Skeletal muscle satellite cell (primary cell): ENCODE measurements around the gene ERFL.

Experiments
- H3K27me3 ChIP-seq: 2 replicates; pipeline ENCODE4 v1.7.0; 2013; ENCODE audit warnings: low read length; ENCODE audit not compliant: control insufficient read depth, insufficient read depth
- H3K36me3 ChIP-seq: 2 replicates; pipeline ENCODE4 v1.7.0; 2013; ENCODE audit warnings: mild to moderate bottlenecking, control low read depth, low read length; ENCODE audit not compliant: insufficient read depth
- H3K4me1 ChIP-seq: 2 replicates; pipeline ENCODE4 v1.7.0; 2013; ENCODE audit warnings: low read length; ENCODE audit not compliant: control insufficient read depth, insufficient read depth
- H3K4me2 ChIP-seq: 2 replicates; pipeline ENCODE4 v1.7.0; 2013; ENCODE audit warnings: mild to moderate bottlenecking, low read length
- H3K4me3 ChIP-seq: 2 replicates; pipeline ENCODE4 v1.7.0; 2013; ENCODE audit warnings: low read length
- H3K9ac ChIP-seq: 2 replicates; pipeline ENCODE4 v1.7.0; 2013; ENCODE audit warnings: mild to moderate bottlenecking, low read depth, low read length, moderate library complexity
- H3K9me3 ChIP-seq: replicated peaks from 2 replicates; pipeline ENCODE4 v1.7.0; 2013; ENCODE audit warnings: mild to moderate bottlenecking, control low read depth, low read length

ERFL gene

DNA sequence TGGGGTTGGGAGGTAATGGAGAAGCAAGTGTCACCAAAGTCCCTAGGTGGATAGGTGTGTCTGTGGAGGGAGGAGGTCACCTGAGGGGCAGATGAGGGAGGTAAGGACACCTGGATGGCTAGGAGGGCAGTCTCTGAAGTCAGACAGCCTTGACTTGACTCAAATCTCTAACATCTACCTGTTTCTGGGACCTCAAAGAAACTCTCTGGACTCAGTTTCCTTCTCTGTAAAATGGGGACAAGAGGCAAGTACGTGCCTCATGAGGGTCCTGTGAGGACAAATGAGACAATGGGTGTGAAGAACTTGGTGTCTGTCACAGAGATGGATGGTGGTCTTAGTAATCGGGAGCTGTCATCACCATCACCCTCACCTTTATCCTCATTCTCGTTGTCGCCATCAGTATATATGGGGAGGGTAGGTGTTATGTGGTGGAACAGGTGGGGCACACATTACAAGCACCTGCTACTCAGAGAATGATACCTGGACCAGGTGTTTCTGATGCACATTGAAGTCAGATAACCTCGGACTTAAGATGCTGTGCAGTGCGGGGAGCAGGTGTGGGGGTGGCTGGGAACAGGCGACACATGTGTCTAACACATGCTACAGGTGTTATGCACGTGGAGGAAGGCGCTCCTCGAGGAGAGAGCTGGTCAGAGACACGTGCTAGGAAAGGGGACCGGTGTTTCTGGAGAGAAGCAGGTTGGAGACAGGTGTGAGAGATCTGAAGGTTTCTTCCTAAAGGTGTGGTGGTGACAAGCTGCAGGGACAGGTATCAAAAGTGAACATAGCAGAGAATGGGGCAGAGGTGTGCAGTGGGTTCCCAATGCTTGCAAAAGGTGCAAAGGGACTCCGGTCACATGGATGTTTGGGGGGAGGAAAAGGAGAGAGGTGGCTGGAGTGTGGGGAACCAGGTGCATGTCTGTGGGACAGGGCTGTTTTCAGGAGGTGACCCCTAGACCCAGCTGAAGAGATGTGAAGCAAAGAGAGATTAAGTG, 3.8 kb downstream of the ERFL start:
- H3K27me3 ChIP-seq: peaks cover 77% of the 10 kb centered on the region

GRCh38 chr19:41923045-41923788, 5.0 kb downstream of the ERFL start:
- Histone ChIP-seq H3K27me3 (peaks cover 77% of the 10 kb centered on the region), H3K36me3 (no peaks in the 10 kb centered on the region), H3K9me3 (no peaks in the 10 kb centered on the region), H3K4me3 (no peak overlapping the region), H3K9ac (no peak overlapping the region), H3K4me2 (no peak overlapping the region), H3K4me1 (peaks cover 1% of the 10 kb centered on the region)

More for the DNA sequence above, 3.8 kb downstream of the ERFL start:
- Histone ChIP-seq H3K4me1 (peaks cover 8% of the 10 kb centered on the region), H3K4me2 (no peak overlapping the region), H3K36me3 (no peaks in the 10 kb centered on the region), H3K4me3 (no peak overlapping the region), H3K9ac (no peak overlapping the region), H3K9me3 (no peaks in the 10 kb centered on the region)

DNA sequence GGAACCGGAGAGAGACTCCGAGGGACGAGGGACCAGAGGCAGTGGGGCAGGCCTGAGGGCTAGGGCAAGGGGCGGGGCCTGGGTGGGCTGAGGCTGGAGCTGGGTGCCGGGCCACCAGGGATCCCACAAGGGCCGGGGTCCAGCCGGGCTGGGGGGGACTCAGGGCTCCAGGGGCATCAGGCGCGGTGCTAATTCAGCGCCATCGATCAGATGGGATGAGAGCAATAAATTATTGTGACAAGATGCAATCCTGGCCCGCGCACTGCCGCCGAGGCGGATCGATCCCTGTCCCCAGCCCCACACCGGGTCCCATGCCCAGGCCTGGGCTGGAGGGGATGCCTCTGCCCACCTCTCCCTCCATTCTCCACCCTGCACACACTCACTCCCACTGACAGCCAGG, 5.7 kb downstream of the ERFL start:
- H3K36me3 ChIP-seq: no peaks in the 10 kb centered on the region
- no peaks in the 10 kb centered on the region for H3K9me3 ChIP-seq
- no peak overlapping the region for H3K4me3 ChIP-seq
- peaks cover 83% of the 10 kb centered on the region for H3K27me3 ChIP-seq
- H3K4me2 ChIP-seq: no peak overlapping the region
- H3K9ac ChIP-seq: no peak overlapping the region
- no peaks in the 10 kb centered on the region for H3K4me1 ChIP-seq

GRCh38 chr19:41921577-41922576, 6.4 kb downstream of the ERFL start:
- Histone ChIP-seq H3K4me3 (no peak overlapping the region), H3K9ac (no peak overlapping the region)

DNA sequence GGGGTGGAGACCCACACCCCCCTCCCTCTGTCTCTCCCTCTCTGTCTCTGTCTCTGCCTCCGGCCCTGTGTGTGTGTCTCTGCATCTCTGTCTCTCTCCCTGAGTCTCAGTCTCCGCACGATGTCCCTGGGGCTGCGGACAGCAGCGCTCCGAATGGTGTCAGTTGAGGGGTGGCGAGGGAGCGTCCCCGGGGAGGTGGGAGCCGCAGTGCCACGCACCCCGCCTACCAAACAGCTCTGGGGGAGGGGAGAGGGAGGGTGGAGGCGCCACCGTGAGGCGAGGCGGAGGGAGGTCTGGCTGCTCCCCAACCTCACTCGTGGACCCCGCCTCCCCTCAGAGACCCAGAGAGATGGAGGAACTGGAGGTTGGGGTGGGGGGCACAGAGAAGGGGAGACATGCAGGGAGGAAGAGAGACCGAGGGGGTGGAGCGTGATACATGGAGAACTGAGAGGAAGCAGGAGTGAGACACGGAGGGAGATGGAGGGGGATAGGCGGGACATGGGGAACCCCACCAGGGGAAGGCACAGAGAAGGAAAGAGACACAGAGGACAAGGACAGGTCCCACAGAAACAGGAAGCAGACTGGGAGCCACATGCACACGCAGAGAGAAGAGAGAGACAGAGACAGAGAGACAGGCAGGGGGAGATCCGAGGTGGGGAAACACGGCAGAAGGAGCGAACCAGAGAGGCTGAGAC, 7.2 kb downstream of the ERFL start:
- Histone ChIP-seq H3K4me1 (no peaks in the 10 kb centered on the region), H3K27me3 (peaks cover 84% of the 10 kb centered on the region), H3K9me3 (no peaks in the 10 kb centered on the region), H3K9ac (no peak overlapping the region), H3K4me2 (no peak overlapping the region), H3K36me3 (no peaks in the 10 kb centered on the region), H3K4me3 (no peak overlapping the region)

More at GRCh38 chr19:41921577-41922576, 6.4 kb downstream of the ERFL start:
- no peaks in the 10 kb centered on the region for H3K36me3 ChIP-seq
- no peaks in the 10 kb centered on the region for H3K9me3 ChIP-seq
- no peak overlapping the region for H3K4me2 ChIP-seq
- peaks cover 82% of the 10 kb centered on the region for H3K27me3 ChIP-seq
- no peaks in the 10 kb centered on the region for H3K4me1 ChIP-seq

- Histone ChIP-seq H3K4me3 (no peak overlapping the region), H3K36me3 (no peaks in the 10 kb centered on the region), H3K9ac (no peak overlapping the region), H3K27me3 (peaks cover 87% of the 10 kb centered on the region), H3K4me1 (no peaks in the 10 kb centered on the region), H3K4me2 (no peak overlapping the region), H3K9me3 (no peaks in the 10 kb centered on the region)
These were observed 8.1 kb downstream of the ERFL start for GRCh38 chr19:41919948-41920712.

DNA sequence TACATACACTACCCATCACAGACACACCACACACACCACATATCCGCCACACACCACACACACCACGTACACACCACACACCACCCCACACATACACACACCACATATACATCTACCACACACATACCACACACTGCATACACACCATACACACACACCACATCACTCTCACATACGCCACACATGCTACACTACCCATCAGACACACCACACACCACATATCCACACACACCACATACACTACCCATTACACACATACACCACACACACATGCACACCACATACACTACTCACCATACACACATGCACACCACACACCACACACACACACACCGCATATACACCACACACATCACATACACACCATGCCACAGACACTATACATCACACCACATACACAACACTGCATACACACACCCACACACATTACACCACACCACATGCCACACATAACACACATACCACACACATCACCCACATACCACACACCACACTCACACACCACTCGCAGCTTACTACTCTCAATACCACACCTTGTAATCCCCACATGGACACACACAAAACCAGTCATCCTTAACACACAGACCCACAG, 9.5 kb downstream of the ERFL start:
- H3K9me3 ChIP-seq: no peaks in the 10 kb centered on the region
- no peak overlapping the region for H3K4me2 ChIP-seq
- no peak overlapping the region for H3K9ac ChIP-seq
- H3K27me3 ChIP-seq: peaks cover 82% of the 10 kb centered on the region
- H3K4me1 ChIP-seq: no peaks in the 10 kb centered on the region
- H3K36me3 ChIP-seq: no peaks in the 10 kb centered on the region
- H3K4me3 ChIP-seq: no peak overlapping the region

- no peak overlapping the region for H3K9ac ChIP-seq
- no peaks in the 10 kb centered on the region for H3K9me3 ChIP-seq
- peaks cover 84% of the 10 kb centered on the region for H3K27me3 ChIP-seq
- H3K4me3 ChIP-seq: no peak overlapping the region
- no peaks in the 10 kb centered on the region for H3K36me3 ChIP-seq
- no peaks in the 10 kb centered on the region for H3K4me1 ChIP-seq
- H3K4me2 ChIP-seq: no peak overlapping the region
These were observed 10.2 kb downstream of the ERFL start for GRCh38 chr19:41918095-41918494.

GRCh38 chr19:41917676-41918075, 10.6 kb downstream of the ERFL start:
- H3K9me3 ChIP-seq: no peaks in the 10 kb centered on the region
- no peaks in the 10 kb centered on the region for H3K36me3 ChIP-seq
- H3K4me1 ChIP-seq: no peaks in the 10 kb centered on the region
- H3K27me3 ChIP-seq: peaks cover 83% of the 10 kb centered on the region
- no peak overlapping the region for H3K4me3 ChIP-seq
- H3K9ac ChIP-seq: no peak overlapping the region
- H3K4me2 ChIP-seq: no peak overlapping the region
